ENCODE measurements around the gene ZNF480. TPM values are rescaled to one million over a fixed set of nuclear protein-coding genes. Genes with fewer than 3 reads are reported as not detected.

The ZNF480 gene
- total RNA-seq, 2 experiments from 2014 or later: 19.5 to 21.5 TPM

DNA sequence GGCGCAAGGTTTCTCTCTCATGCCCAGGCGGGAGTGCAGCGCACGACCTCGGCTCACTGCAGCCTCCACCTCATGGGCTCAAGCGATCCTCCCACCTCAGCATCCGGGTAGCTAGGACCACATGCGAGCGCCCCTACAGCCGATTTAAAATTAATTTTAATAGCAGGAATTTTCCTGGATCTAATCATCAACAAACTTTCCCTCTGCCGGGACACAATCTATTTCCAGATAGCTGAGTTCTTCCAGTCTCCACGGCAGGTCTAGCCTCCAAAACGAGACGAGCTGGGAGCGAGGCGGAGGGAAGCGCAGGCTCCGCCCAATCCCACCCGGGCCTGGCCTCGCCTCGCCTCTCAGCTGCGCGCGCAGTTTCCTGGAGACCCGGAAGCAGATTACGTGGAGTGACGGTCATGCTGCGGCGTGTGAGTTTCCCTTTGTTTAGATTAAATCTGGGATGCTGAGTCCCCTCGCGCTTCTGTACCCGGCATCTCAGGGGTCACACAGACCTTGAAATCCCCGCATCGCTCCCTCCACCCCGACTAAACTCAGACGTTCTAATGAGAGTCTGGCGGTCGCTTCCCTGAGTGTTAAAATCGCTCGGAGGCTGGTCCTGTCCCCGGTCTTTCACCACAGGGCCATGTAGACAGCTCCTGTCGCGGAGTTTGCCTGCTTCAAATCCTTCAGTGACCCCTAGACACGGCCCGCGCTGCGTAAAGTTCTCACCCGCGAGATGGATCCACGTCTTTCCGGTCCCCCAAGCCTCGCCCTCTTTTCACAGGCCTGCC, 72.8 kb downstream of the ZNF480 start, which contains the start of gene ZNF880:
ZNF880 (plus strand) TSS at position 365 of the 782 bp plus-strand sequence; CDS start at position 408, 43 bp downstream.
- H3K9me3 Mint-ChIP-seq: peaks cover 36% of the 10 kb centered on the region

DNA sequence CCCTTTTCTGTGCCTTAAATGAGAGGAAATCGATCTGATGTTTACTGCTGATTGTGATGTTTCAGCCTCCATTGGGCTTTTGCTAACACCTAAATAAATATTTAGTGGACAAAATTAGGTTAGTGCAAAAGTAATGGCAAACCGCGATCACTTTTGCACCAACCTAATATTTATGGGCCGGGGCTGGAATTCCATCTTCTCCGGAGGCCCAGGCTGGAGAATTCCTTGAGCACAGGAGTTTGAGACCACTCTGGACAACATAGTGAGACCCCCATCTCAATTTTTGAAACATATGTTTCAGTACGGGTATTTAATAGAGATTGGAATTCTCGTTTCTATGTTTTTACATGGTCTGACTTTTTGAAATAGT, 73.4 kb downstream of the ZNF480 start:
- Mint-ChIP-seq H3K4me1 (peaks cover 6% of the 10 kb centered on the region), H3K4me3 (peak overlapping the region; percentile 91), H3K36me3 (peaks cover 63% of the 10 kb centered on the region), H3K27me3 (no peaks in the 10 kb centered on the region), H3K9me3 (peaks cover 37% of the 10 kb centered on the region), H3K27ac (peak overlapping the region; percentile 98)
- POLR2A ChIA-PET: interaction anchor here (1.4 to 2.4 kb wide), 2 partner anchors 27 to 34 kb away, joined by 15 to 17 read pairs; partner anchors contain the start of genes ZNF528 and ZNF610
- DNase-seq (no peak), ATAC-seq (ENCODE audit: low read depth) (no peak)

More for the DNA sequence above, 72.8 kb downstream of the ZNF480 start, which contains the start of gene ZNF880:
- no peaks in the 10 kb centered on the region for H3K27me3 Mint-ChIP-seq
- peaks cover 62% of the 10 kb centered on the region for H3K36me3 Mint-ChIP-seq
- DNase-seq (peak; percentile 96), ATAC-seq (ENCODE audit: low read depth) (peak; percentile 97)
- POLR2A ChIA-PET: interaction anchor here (0.6 to 2.4 kb wide), 3 partner anchors 28 to 181 kb away, joined by 3 to 17 read pairs (median 15); partner anchors contain the start of genes ZNF528 and ZNF610
- peak within 1 kb of the TSS; percentile 91 for H3K4me3 Mint-ChIP-seq
- peaks cover 6% of the 10 kb centered on the region for H3K4me1 Mint-ChIP-seq
- H3K27ac Mint-ChIP-seq: peak within 1 kb of the TSS; percentile 98

Small RNAs within 50 kb of the gene (microRNA-seq; reads per million reads assigned to microRNA genes)
- gene MIR643: 18.2 reads per million, percentile 27 among the genes with 10 or more reads in this experiment

Other genes with a start within 250 kb of the ZNF480 start
- 10 to 100 TPM; 18.3 to 23.8 TPM for gene ZNF432, start 248.3 kb upstream of the ZNF480 start, total RNA-seq
- 10 to 100 TPM; 38.4 to 38.6 TPM for gene ZNF841, start 201.4 kb upstream of the ZNF480 start, total RNA-seq
- gene ZNF616, start 157.2 kb upstream of the ZNF480 start, total RNA-seq: 10 to 100 TPM; 12.1 to 13.3 TPM
- 10 to 100 TPM; 25.8 to 29.2 TPM for gene ZNF836, start 125.5 kb upstream of the ZNF480 start, total RNA-seq
- 100 to 1,000 TPM; 184 to 187 TPM for gene PPP2R1A, start 107.1 kb upstream of the ZNF480 start, total RNA-seq
- 10 to 100 TPM; 37.1 to 38.7 TPM for gene ZNF766, start 27.6 kb upstream of the ZNF480 start, total RNA-seq
- 1 to 10 TPM; 3.3 to 3.9 TPM for gene ZNF610, start 39.1 kb downstream of the ZNF480 start, total RNA-seq
- 10 to 100 TPM; 30.1 to 31.1 TPM for gene ZNF880, start 72.8 kb downstream of the ZNF480 start, total RNA-seq
- 10 to 100 TPM; 31.7 to 33.0 TPM for gene ZNF528, start 100.7 kb downstream of the ZNF480 start, total RNA-seq
- gene ZNF534, start 132.0 kb downstream of the ZNF480 start, total RNA-seq: not detected
- gene ZNF578, start 156.4 kb downstream of the ZNF480 start, total RNA-seq: 1 to 10 TPM; 3.4 to 4.7 TPM
- gene ZNF808, start 230.5 kb downstream of the ZNF480 start, total RNA-seq: 10 to 100 TPM; 53.5 to 59.8 TPM